NAMALWA (cell line): ENCODE data around the gene GLIS1.

ENCODE experiments used
- DNase-seq: peaks from one replicate; pipeline ENCODE4 v3.0.0-alpha.2; 2015; ENCODE audit warnings: low spot score

The GLIS1 gene

DNA sequence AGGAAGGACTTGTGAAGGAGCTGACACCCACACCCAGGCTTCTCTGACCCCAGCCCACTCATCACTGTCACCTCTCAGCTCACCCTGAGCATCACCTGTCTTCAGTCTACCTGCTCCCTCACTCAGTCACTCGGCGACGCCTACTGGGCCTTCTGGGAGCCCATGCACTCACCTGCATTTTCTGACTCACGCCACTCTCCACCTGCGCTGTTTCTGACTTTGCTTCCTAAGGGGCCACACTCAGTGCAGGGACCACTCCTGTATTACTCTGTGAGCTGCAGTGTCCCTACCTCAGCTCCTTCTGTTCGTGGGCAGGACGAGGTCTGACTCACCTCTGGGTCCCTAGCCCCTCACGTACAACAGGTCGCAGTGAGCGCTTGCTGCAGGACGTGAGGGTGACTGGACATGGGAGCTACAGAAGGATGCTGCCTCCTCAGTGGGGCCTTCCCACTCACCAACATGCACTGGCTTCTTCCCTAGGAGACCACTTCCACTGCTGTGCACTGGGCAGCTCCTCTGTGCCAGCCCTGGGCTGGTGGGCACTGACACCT, 102.3 kb downstream of the GLIS1 start:
- DNase-seq: no peak

DNA sequence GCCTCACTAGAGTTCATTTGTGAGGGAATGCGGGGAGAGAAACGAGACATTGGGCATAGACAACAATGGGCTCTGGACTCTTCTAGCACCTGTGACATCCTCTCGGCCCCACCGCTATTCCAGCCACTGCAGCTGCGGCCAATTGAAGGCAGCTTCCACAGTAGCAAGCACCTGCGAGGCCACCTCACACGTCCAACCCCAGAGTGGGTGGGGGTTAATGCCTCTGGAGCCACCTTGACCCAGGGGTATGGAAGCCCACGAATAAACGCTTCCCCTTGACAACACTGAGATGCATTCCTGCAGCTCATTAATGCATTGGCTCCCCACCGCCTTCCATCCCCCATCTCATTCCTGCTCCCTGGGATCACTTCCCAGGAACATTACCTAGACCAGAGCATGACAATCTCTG, 104.4 kb downstream of the GLIS1 start:
- DNase-seq: no peak

- no peak for DNase-seq
Measured at GRCh38 chr1:53633073-53633704, 105.8 kb downstream of the GLIS1 start.

DNA sequence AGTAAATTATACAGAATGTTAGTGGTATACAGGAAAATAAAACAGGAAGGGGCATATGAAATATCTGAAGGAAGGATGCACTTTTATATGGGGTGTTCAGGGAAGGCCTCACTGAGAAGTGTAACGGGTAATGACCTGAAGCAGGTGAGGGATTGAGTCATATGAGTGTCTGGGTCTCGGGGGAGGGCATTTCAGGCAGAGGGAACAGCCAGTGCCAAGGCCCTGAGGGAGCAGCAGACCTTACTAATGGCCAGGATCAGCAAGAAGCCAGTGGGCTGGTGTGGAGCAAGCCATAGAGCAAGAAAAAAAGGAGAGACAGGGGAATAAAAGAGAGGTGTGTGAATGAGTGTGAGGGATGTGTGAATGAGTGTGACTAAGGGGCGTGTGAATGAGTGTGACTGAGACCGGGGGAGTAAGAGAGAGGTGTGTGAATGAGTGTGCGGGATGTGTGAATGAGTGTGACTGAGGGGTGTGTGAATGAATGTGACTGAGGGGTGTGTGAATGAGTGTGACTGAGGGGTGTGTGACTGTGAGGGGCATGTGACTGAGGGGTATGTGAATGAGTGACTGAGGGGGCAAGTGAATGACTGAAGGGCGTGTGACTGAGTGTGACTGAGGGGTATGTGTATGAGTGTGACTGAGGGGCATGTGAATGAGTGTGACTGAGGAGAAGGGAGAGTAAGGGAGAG, 107.2 kb downstream of the GLIS1 start:
- DNase-seq: no peak

GRCh38 chr1:53629101-53629691, 109.8 kb downstream of the GLIS1 start:
- no peak for DNase-seq

DNA sequence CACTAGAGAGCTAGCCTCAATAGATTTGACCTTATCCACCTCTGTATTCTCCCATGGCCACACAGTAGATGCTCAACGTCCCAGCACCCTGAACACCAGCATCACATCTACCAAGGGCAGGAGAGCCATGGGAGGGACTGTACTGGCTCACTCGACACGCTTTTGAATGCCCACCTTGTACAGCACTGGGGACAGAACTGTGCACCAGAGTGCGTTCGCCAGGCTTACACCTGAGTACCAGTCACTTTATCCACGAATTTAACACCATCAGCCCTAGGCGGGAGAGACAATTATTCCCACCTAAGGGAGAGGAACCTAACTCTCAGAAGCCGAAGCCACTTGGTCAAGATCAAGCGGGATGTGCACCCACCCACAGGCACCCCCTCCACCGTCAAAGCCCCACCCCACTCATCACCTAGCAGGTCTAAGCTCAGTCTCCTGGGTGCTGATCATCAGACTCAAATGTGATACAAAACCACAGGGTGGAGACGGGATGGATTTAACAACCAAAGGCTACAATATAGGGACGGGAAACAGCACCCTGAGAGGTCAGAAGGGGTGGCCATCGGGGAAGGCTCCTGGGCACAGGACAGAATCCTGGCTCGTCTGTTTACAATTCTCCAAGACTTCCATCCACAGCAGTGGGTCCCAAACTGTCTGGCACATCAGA, 110.5 kb downstream of the GLIS1 start:
- DNase-seq: no peak

GRCh38 chr1:53627666-53628065, 111.3 kb downstream of the GLIS1 start:
- no peak for DNase-seq

GRCh38 chr1:53627031-53627430, 111.9 kb downstream of the GLIS1 start:
- no peak for DNase-seq

GRCh38 chr1:53626616-53627015, 112.3 kb downstream of the GLIS1 start:
- DNase-seq: no peak

GRCh38 chr1:53625766-53626520, 113.0 kb downstream of the GLIS1 start:
- no peak for DNase-seq

DNA sequence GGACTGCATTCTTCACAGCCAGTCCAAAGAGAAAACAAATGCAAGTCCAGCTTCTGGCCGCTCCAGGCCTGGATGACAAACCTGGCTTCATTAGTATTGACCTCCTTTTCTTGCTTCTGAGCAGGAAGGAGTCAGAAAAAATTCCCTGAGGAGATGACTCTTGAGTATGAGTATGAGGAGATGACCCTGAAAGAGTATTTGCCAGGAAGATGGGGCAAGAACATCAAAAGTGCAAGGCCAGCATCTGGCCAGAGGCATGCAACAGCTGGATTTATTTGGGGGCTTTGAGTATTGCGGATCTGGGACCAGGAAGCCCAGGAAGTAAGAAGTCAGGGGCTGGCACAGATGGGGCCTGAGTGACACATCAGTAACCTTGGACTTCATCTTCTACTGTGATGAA, 113.9 kb downstream of the GLIS1 start:
- DNase-seq: no peak

DNA sequence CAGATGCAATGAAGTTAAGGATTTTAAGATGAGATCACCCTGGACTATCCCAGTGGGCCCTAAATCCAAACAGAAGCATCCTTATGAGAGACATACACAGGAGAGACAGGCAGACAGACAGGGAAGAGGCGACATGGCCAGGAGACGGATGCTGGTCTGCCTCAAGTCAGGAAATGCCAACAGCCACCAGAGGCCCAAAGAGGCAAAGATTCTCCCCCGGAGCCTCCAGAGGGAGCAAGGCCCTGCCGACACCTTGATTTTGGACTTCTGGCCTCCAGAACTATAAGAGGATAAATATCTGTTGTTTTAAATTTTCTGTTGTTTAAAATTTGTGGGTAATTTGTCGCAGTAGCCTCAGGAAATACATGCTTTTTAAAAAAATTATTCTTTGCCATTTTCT, 116.4 kb downstream of the GLIS1 start:
- DNase-seq: no peak

DNA sequence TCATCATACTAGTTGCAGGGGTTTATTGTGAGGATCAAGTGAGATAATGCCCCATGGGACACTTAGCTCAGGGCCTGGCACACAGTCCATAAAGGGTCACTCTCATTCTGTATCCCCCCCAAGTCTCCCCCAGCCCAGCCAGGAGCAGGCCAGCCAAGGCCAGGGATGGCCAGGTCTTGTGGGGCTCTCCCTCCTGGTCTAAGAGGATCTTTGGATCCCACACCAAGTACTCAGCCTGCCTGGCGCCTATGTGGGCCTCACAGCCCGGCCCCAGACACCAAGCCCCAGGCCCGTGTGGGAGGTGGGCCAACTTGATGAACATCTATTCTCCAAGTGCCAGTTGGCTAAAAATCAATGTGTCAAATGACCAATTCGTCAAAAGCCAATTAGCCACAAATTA, 117.8 kb downstream of the GLIS1 start:
- DNase-seq: no peak

DNA sequence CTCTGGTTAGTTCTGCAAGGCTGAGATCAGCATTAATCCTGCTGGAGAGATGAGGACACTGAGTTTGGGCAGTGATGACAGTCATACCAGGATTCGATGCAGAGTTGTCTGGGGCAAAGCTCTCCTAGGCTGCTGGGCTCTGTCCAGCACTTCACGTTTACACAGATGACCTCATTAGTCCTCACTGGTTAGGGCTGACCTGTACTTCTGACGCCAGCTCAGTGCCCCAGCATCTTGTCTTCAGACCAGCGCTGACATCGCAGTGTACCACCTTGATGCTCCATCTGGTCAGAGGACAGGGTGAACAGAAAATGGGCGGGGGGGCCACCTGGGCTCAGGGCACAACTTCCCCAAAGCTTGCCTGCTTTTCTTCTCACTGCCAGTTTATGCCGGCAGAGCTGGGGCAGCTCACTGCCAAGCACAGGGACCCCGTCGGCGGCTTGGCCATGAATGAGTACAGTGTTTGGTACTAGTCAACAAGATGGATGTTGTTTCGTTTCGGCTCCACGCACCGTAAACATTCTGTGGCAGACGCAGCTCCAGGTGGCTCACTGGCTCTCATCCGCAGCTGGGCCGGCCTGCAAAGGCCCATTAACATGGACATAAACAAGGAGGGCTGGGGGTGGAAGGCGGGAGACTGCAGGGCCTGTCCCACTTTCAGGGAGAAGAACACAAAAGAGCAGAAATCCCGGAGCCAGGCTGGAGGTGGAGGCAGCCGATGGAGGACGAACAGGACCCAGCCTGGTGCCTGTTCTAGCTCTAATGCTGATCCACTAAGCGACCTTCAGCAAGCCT, 118.7 kb downstream of the GLIS1 start:
- no peak for DNase-seq

GRCh38 chr1:53619367-53620060, 119.5 kb downstream of the GLIS1 start:
- DNase-seq: no peak

GRCh38 chr1:53618500-53619366, 120.2 kb downstream of the GLIS1 start:
- no peak for DNase-seq

GRCh38 chr1:53617851-53618499, 121.0 kb downstream of the GLIS1 start:
- DNase-seq: no peak

- no peak for DNase-seq
Measured at GRCh38 chr1:53617382-53617781, 121.6 kb downstream of the GLIS1 start.

DNA sequence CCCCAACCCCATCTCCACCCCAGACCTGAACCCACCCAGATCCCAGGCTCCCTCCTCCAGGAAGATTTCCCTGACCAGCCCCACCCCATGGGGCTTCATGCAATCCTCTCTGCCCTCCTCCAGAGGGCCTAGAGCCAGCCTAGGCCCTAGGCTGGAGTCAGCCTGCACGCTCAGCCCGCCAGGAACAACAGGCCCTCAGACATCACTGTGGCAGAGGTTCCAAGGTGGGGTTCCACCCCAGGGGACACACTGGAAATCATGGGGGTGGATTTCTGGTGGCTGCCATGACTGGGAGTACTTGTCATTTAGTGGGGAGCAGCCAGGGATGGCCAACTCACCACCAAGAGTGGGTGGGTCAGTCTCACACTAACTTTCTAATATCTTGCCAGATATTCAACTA, 122.0 kb downstream of the GLIS1 start:
- DNase-seq: no peak
